Heart left ventricle (tissue), 16 donors: ENCODE results near the gene TRIM46. TPM values are rescaled to one million over a fixed set of nuclear protein-coding genes. Genes with fewer than 3 reads are reported as not detected.

Experiments
- ATAC-seq, 4 donors: fragments of 200-7000 bp; cut with Tn5 transposase; one replicate each; pipeline ENCODE4 v1.9.1; 2020 to 2022; ENCODE audit warnings: moderate library complexity in 4 of 4, mild to moderate bottlenecking in 3 of 4, moderate number of reproducible peaks in 1 of 4
- DNase-seq, 5 donors: peaks; one replicate each; pipeline ENCODE4 v3.0.0-alpha.2; 2020
- H3K27ac ChIP-seq, 12 donors: fragments of 200-600 bp; sonication (generic) in 4 of 12; one replicate each; pipeline versions ENCODE4 v1.5.0 to v1.8.0; 2016 to 2022; ENCODE audit warnings: mild to moderate bottlenecking in 2 of 12
- H3K27me3 ChIP-seq, 9 donors: fragments of 200-600 bp; sonication (generic) in 2 of 9; one replicate each; pipeline versions ENCODE4 v1.5.1 to v1.8.0; 2016 to 2022; ENCODE audit warnings: mild to moderate bottlenecking in 3 of 9
- H3K36me3 ChIP-seq, 9 donors: fragments of 200-600 bp; sonication (generic) in 2 of 9; one replicate each; pipeline versions ENCODE4 v1.5.0 to v1.8.0; 2018 to 2022; ENCODE audit warnings: mild to moderate bottlenecking in 2 of 9
- H3K4me1 ChIP-seq, 12 donors: fragments of 200-600 bp; sonication (generic) in 4 of 12; one replicate each; pipeline versions ENCODE4 v1.5.0 to v1.8.0; 2016 to 2022; ENCODE audit warnings: mild to moderate bottlenecking in 3 of 12
- H3K4me3 ChIP-seq, 12 donors: fragments of 200-600 bp; sonication (generic) in 4 of 12; one replicate each; pipeline versions ENCODE4 v1.5.0 to v1.8.0; 2017 to 2022; ENCODE audit warnings: mild to moderate bottlenecking in 9 of 12, moderate library complexity in 4 of 12
- H3K9me3 ChIP-seq, 12 donors: fragments of 200-600 bp; sonication (generic) in 4 of 12; one replicate each; pipeline versions ENCODE4 v1.5.0 to v1.8.0; 2016 to 2022; ENCODE audit warnings: mild to moderate bottlenecking in 1 of 12
- POLR2A ChIP-seq, 2 donors: fragments of 450-650 bp; IDR thresholded peaks; one replicate each; pipeline ENCODE4 v1.6.1; 2017; ENCODE audit warnings: antibody characterized with exemption in 2 of 2, mild to moderate bottlenecking in 2 of 2, moderate library complexity in 2 of 2
- WGBS, 4 donors: extraction: QIAGEN DNeasy Blood & Tissue Kit in 2 of 4; methylation state at CpG; one replicate each; pipeline versions ENCODE4 v1.1.5 to v1.1.7; 2013 to 2018; 5-methylcytosine and 5-hydroxymethylcytosine counted together
- intact Hi-C, 10 donors: fragments of 100-400 bp; cut with DNase I; formaldehyde crosslinking; loops; one replicate each; pipeline versions ENCODE4 v1.11.1 to v1.14.2; 2022
- polyA plus RNA-seq, 2 donors: library from polyadenylated mRNA; stranded (reverse); fragments of 200-250 nt; gene quantifications; one replicate each; pipeline ENCODE4 v1.2.3, GENCODE V29; 2013
- total RNA-seq, 9 donors: library from RNA; depleted of rRNA in 2 of 9; stranded (reverse); fragments of >200 nt in 2 of 9; fragmentation: NEBNext Ultra II Directional in 3 of 9; extraction: Animal tissue kit (Norgen Biotek cat#: 25700) in 3 of 9; gene quantifications; one replicate each; pipeline versions ENCODE4 v1.1.0 to v1.2.4, GENCODE V29; 2016 to 2023
- TF ChIP-seq, protein P1 (sequence below), 12 donors: fragments of 200-600 bp; sonication (generic) in 4 of 12; IDR thresholded peaks; one replicate each; pipeline versions ENCODE4 v1.5.0 to v1.8.0; 2018 to 2022; ENCODE audit warnings: antibody characterized with exemption in 12 of 12, mild to moderate bottlenecking in 5 of 12
- donor health status: ischemic (EF 13 %, LVEDD 7.1; RV severe dilation, severe dysfunction).
- donor health status: healthy with polysubstance abuse.
- donor health status: DM: no; HTN: yes; CAD: no.
- donor health status: DM: no; HTN: no; CAD: no.
- donor health status: ischemic (EF 25% LVEDD 6.9; RV normal size, moderate dysfunction).
- donor health status: ischemic (EF 25% LVEDD 5.7; RV mildly dilated, moderate dysfunction).
- donor health status: healthy.
- donor health status: DM: yes; HTN: yes; CAD: no.
- donor health status: ischemic (EF 35%, LVEDD 5.7; RV mildly dilated, moderate dysfunction).
- donor health status: nonischemic (EF 11% LVEDD 7.7; RV severe dilation, severe dysfunction).
- donor health status: DM: yes; HTN: yes; CAD: no.
- donor health status: PGD.
- donor health status: ischemic (EF 29% LVEDD 5.4; RV normal size, mild dysfunction).
- donor health status: nonischemic (EF 23%, LVEDD 6.1; RV moderate dilation, normal function).

TRIM46 gene
- total and polyA plus RNA-seq, 11 donors: 0.04 to 0.41 (median 0.12) TPM; not detected in 5

DNA sequence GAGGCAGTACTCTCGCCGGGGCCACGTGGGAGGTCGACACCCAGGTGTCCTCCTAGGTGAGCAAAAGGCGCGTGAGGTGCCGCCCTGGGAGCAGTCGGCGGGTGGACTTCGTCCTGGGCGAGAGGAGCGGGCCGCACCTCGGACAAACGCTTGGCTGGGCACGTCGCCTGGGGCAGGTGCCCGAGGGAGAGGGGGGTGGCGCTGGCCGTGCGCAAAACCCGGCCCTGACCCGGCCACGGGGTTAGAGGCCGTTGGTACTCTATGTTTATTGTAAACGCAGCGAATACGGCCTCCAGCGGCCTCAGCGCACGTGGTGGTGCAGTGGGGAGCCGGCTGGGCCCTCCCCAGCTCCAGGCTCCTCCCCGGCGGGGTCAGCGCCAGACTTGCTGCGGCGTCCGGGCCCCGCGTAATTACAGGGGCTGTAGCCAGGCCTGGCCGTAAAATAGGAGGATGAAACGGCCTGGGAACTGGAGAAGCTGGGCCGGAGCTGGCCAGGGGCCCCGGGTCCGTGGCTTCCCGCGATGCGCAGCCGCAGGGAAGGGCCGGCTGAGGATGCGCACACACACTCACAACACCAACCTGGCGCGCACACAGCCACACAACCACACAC is 47.6 kb upstream of the TRIM46 start:
- intact Hi-C loops: loop anchor here (2.0 to 5.0 kb wide), 4 partner anchors 31 to 41 kb away; no protein-coding TSS in a partner anchor
- DNase-seq: peak; percentile 54 to 71 (median 67)
- Histone ChIP-seq H3K36me3 (peaks cover 0 to 5% (median 0%) of the 10 kb centered on the region in 9 donors), H3K4me1 (peaks cover 5 to 57% (median 30%) of the 10 kb centered on the region in 12 donors), H3K27me3 (peaks cover 0 to 35% (median 0%) of the 10 kb centered on the region in 9 donors), H3K27ac (peak overlapping the region in 11 of 12 donors; percentile 55 to 100 (median 97)), H3K4me3 (peak overlapping the region; percentile 68 to 95 (median 82)), H3K9me3 (no peaks in the 10 kb centered on the region)
- 32 to 55% (median 50%) methylated on average over 42 to 53 of the region's 53 CpGs for WGBS, 4 donors
- peak in 3 of 4 donors; percentile 21 to 26 (median 23) for ATAC-seq
- TF ChIP-seq, protein P1, sequence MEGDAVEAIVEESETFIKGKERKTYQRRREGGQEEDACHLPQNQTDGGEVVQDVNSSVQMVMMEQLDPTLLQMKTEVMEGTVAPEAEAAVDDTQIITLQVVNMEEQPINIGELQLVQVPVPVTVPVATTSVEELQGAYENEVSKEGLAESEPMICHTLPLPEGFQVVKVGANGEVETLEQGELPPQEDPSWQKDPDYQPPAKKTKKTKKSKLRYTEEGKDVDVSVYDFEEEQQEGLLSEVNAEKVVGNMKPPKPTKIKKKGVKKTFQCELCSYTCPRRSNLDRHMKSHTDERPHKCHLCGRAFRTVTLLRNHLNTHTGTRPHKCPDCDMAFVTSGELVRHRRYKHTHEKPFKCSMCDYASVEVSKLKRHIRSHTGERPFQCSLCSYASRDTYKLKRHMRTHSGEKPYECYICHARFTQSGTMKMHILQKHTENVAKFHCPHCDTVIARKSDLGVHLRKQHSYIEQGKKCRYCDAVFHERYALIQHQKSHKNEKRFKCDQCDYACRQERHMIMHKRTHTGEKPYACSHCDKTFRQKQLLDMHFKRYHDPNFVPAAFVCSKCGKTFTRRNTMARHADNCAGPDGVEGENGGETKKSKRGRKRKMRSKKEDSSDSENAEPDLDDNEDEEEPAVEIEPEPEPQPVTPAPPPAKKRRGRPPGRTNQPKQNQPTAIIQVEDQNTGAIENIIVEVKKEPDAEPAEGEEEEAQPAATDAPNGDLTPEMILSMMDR (IDR thresholded peaks at IDR 0.05): no peak
- no peak for TF ChIP-seq POLR2A (IDR thresholded peaks at IDR 0.05)

DNA sequence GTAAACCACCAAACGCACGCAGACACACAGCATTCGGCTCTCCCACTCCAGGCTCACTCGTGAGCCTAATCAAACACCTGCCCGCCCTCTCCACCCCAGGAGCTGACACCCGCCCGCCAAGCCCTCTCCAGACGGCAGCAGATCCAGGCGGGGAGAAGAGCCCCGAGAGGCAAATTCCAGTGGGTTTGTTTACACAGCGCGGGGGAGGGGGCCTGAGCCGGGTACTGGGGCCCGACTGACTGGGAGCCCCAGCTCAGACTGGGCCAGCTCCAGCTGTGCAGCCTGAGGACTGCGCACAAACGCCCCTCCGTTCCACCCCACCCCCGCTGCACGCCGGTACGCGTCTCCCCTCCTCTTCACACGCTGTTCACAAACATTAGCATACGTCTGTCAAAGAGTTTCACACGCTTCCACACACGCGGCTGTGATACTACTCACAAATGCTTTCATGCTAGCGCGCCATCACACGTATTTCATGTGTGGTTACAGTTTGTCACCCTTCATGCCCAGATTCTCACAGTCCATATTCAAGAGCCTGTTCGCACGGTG is 47.0 kb upstream of the TRIM46 start:
- 3 to 15% (median 6%) methylated on average over 27 to 32 of the region's 32 CpGs for WGBS, 4 donors
- intact Hi-C loops: loop anchor here (2.0 to 5.0 kb wide), 4 partner anchors 32 to 41 kb away; no protein-coding TSS in a partner anchor
- ATAC-seq (peak in 2 of 4 donors; percentile 0 to 1), DNase-seq (peak in 1 of 5 donors; percentile 36)
- Histone ChIP-seq H3K36me3 (peaks cover 0 to 11% (median 5%) of the 10 kb centered on the region in 9 donors), H3K27me3 (peaks cover 0 to 35% (median 0%) of the 10 kb centered on the region in 9 donors), H3K27ac (peak overlapping the region in 11 of 12 donors; percentile 55 to 100 (median 97)), H3K4me3 (peak overlapping the region; percentile 68 to 95 (median 82)), H3K9me3 (no peaks in the 10 kb centered on the region), H3K4me1 (peaks cover 7 to 63% (median 36%) of the 10 kb centered on the region in 12 donors)
- TF ChIP-seq, protein P1 (IDR thresholded peaks at IDR 0.05): peak in 2 of 12 donors; percentile 5 to 17
- no peak for TF ChIP-seq POLR2A (IDR thresholded peaks at IDR 0.05)

DNA sequence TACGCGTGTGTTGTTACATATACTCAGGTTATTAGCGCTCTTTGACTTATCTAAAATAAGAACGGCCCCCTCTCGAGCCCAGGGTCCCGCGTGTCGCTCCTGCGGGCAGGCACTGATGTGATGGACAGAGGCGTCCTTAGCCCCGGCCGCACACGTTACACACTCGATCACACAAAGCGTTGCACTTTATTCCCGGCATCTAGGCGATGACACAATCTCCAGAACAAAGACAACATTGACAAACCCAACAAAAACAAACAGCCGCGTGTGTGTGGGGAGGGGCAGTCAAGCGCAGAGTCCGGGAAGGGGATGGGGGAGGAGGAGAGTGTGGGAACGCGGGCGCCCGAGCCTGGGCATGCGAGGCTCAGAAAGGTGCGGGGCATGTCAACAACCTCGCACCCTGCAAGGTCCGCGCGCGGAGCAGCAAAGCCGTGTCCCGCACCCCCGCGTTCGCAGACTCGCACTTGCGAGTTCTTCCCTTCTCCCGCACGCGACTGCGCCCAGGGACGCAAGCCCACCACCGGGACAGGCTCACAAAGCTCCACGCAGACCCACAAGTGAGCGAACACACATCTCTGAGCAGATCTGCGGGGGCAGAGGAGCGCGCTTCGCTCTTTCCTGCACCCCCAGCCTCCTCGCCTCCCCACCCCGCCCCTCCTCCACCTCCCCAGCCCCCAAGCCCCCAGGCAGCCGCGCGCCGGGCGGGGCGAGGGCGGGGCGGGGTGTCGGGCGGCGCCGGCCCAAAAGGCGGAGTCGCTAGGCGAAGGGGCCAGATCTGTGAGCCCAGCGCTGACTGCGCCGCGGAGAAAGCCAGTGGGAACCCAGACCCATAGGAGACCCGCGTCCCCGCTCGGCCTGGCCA is 46.3 kb upstream of the TRIM46 start, which contains the start of gene EFNA1:
Gene EFNA1 (plus strand): TSS at position 772 of the 862 bp plus-strand sequence. CDS start 102 bp downstream, outside the sequence.
- whole genome bisulfite sequencing, 4 donors: 0 to 1% (median 0%) methylated on average over 33 to 76 of the region's 76 CpGs
- intact Hi-C loops: loop anchor here (2.0 to 5.0 kb wide), 4 partner anchors 33 to 40 kb away; no protein-coding TSS in a partner anchor

More for the DNA sequence above, 46.3 kb upstream of the TRIM46 start, which contains the start of gene EFNA1:
- H3K4me1 ChIP-seq: peaks cover 7 to 70% (median 42%) of the 10 kb centered on the region in 12 donors
- no peaks in the 10 kb centered on the region for H3K9me3 ChIP-seq
- H3K4me3 ChIP-seq: peak within 1 kb of the TSS; percentile 68 to 95 (median 82)
- peak within 1 kb of the TSS; percentile 87 to 100 (median 96) for H3K27ac ChIP-seq
- peak; percentile 74 to 88 (median 81) for DNase-seq
- peak; percentile 39 to 76 (median 66) for ATAC-seq
- TF ChIP-seq POLR2A (IDR thresholded peaks at IDR 0.05): peak in 1 of 2 donors; percentile 97
- TF ChIP-seq, protein P1 (IDR thresholded peaks at IDR 0.05): no peak
- peaks cover 0 to 18% (median 12%) of the 10 kb centered on the region in 9 donors for H3K36me3 ChIP-seq
- H3K27me3 ChIP-seq: peaks cover 0 to 35% (median 0%) of the 10 kb centered on the region in 9 donors
